HUES64 (cell line): Measurements from ENCODE around the gene SV2B. TPM values are rescaled to one million over a fixed set of nuclear protein-coding genes. Genes with fewer than 3 reads are reported as not detected.

Experiments used
- H3K27ac ChIP-seq: 2 replicates; pipeline ENCODE4 v1.7.0; 2013; ENCODE audit warnings: low read depth, low read length, inconsistent platforms
- H3K27me3 ChIP-seq: 2 replicates; pipeline ENCODE4 v1.6.1; 2013; ENCODE audit warnings: mild to moderate bottlenecking, low read length; ENCODE audit not compliant: insufficient read depth
- H3K36me3 ChIP-seq: 2 replicates; pipeline ENCODE4 v1.6.1; 2013; ENCODE audit warnings: mild to moderate bottlenecking, low read length; ENCODE audit not compliant: insufficient read depth
- H3K4me1 ChIP-seq: 2 replicates; pipeline ENCODE4 v1.6.1; 2013; ENCODE audit warnings: mild to moderate bottlenecking, low read length, moderate library complexity; ENCODE audit not compliant: insufficient read depth
- H3K4me3 ChIP-seq: 2 replicates; pipeline ENCODE4 v1.5.1; 2013; ENCODE audit warnings: mild to moderate bottlenecking, low read length, moderate library complexity
- H3K9ac ChIP-seq: 2 replicates; pipeline ENCODE4 v1.6.1; 2013; ENCODE audit warnings: mild to moderate bottlenecking, low read depth, low read length
- H3K9me3 ChIP-seq: 2 replicates; pipeline ENCODE4 v1.6.1; 2013; ENCODE audit warnings: low read depth, low read length; ENCODE audit not compliant: insufficient read depth
- WGBS: fragments of 150-250, 120-280 bp; methylation state at CpG from one replicate; pipeline ENCODE4 v1.1.7; 2013; ENCODE audit warnings: missing lambda C conversion rate; 5-methylcytosine and 5-hydroxymethylcytosine counted together
- polyA plus RNA-seq, 2 experiments: library from polyadenylated mRNA; stranded (reverse); fragments of 50-300 nt; gene quantifications; one replicate each; pipeline ENCODE4 v1.2.3, GENCODE V29; 2013

The SV2B gene
- 0.10 TPM for polyA plus RNA-seq (2013, experiment 1 of 2)
- 0.38 TPM for polyA plus RNA-seq (2013, experiment 2 of 2)

GRCh38 chr15:91099995-91100813 is at the start of gene SV2B:
Gene SV2B, plus strand, starts transcription at chr15:91100257. Its CDS starts 126,007 bp downstream, at chr15:91226264.
- no peak within 1 kb of the TSS for H3K27ac ChIP-seq
- peak within 1 kb of the TSS; percentile 58 for H3K4me3 ChIP-seq
- peak within 1 kb of the TSS; percentile 14 for H3K9ac ChIP-seq
- no peaks in the 10 kb centered on the region for H3K9me3 ChIP-seq
- no peaks in the 10 kb centered on the region for H3K36me3 ChIP-seq
- peaks cover 83% of the 10 kb centered on the region for H3K27me3 ChIP-seq
- 1% methylated on average over 64 of the region's 64 CpGs for WGBS
- peaks cover 8% of the 10 kb centered on the region; the same call in 1 of the 2 replicates for H3K4me1 ChIP-seq

GRCh38 chr15:91051248-91051647 is 48.8 kb upstream of the SV2B start:
- no peaks in the 10 kb centered on the region for H3K4me1 ChIP-seq
- H3K27ac ChIP-seq, result no peak overlapping the region
- H3K9me3 ChIP-seq, result no peaks in the 10 kb centered on the region
- H3K36me3 ChIP-seq, result no peaks in the 10 kb centered on the region
- no peak overlapping the region for H3K4me3 ChIP-seq
- peaks cover 3% of the 10 kb centered on the region; the same call in 1 of the 2 replicates for H3K27me3 ChIP-seq
- no peak overlapping the region for H3K9ac ChIP-seq
- WGBS, result 67% methylated on average over 7 of the region's 8 CpGs

DNA sequence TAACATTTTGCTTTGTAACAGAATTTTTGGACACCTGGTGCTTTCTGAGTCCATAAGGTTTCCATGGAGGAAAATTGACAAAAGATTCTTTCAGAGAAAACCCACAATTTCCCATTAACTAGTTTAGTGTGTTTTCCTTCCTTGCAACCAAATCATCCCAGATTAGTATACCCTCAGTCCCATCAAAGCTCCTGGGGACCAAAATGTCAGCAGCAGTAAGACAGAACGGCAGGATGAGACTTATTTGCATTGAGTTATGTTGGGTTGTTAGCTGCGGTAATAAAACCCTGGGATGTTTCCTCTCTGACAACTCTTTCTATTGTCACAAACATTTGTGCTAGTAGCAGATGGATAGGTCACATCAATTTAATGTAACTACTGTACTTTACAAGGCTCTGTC is 45.2 kb upstream of the SV2B start:
- Histone ChIP-seq H3K27me3 (peaks cover 6% of the 10 kb centered on the region; the same call in 1 of the 2 replicates), H3K4me3 (no peak overlapping the region), H3K36me3 (no peaks in the 10 kb centered on the region), H3K9ac (no peak overlapping the region), H3K9me3 (no peaks in the 10 kb centered on the region), H3K27ac (no peak overlapping the region), H3K4me1 (no peaks in the 10 kb centered on the region)
- 75% methylated on average over 1 of the region's 2 CpGs for WGBS

DNA sequence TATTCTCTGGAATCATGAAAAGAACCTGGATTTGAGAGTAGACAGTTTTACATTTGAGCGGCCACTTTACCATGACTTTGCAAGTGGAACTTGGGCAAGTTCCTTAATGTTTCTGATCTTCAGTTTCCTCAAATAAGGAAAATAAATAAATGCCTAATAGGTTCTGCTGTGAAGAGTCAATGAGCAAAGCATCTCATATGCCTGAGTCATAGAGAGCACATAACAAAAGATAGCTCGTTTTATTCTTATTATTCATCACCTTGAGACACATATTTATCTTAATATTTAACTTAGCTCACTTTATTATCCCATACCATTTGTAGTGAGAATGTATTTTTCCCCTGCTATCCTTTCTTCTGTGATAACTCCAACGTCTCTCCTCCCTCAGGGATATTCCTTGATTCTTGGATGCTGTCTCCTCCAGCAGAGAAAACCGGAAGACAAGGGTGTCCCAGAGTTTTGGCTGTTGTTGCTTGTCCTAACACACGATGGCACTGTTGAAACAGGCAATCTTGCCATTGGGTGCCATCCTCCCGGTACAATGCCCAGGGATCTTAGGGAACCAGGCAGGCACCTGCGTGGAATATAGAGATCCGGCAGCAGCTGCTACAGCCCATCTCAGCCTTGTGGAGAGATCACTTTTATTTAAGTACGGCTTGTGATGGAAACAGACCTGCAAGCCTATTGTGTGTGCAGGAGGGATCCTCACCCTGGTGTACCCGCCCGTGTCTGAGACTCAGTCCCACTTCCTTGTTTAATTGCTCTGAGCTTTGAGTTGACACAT is 44.3 kb upstream of the SV2B start:
- Histone ChIP-seq H3K4me3 (no peak overlapping the region), H3K27me3 (peaks cover 6% of the 10 kb centered on the region; the same call in 1 of the 2 replicates), H3K9ac (no peak overlapping the region), H3K36me3 (no peaks in the 10 kb centered on the region), H3K4me1 (no peaks in the 10 kb centered on the region), H3K9me3 (no peaks in the 10 kb centered on the region), H3K27ac (no peak overlapping the region)
- 34% methylated on average over 11 of the region's 11 CpGs for WGBS

DNA sequence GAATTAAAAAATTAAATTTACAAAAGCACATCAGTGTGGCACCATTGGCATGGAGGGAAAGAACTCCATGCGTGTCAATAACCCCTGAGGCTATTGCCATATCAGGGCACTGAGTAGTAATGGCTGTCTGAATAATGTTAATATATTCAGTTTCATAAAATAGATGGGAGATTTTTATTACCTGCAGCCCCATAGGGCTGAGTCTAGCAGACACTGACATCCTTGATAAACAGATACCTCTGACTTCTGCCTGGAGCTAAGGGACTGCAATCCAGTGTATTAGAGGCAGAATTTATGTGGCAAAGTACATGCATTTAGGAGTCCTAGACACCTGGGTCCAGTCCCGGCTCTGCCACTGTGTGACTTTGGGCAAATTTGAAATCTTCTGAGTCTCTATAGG is 38.8 kb upstream of the SV2B start:
- Histone ChIP-seq H3K4me3 (no peak overlapping the region), H3K9ac (no peak overlapping the region), H3K27me3 (peaks cover 3% of the 10 kb centered on the region; the same call in 1 of the 2 replicates), H3K9me3 (peaks cover 11% of the 10 kb centered on the region; the same call in 1 of the 2 replicates), H3K36me3 (no peaks in the 10 kb centered on the region), H3K4me1 (no peaks in the 10 kb centered on the region), H3K27ac (no peak overlapping the region)
- WGBS, result 96% methylated on average over 2 of the region's 2 CpGs

- peaks cover 11% of the 10 kb centered on the region; the same call in 1 of the 2 replicates for H3K9me3 ChIP-seq
- no peak overlapping the region for H3K4me3 ChIP-seq
- H3K27ac ChIP-seq, result no peak overlapping the region
- 85% methylated on average over 5 of the region's 5 CpGs for WGBS
- H3K9ac ChIP-seq, result no peak overlapping the region
- no peaks in the 10 kb centered on the region for H3K36me3 ChIP-seq
- H3K4me1 ChIP-seq, result no peaks in the 10 kb centered on the region
- no peaks in the 10 kb centered on the region for H3K27me3 ChIP-seq
These were observed 38.1 kb upstream of the SV2B start for GRCh38 chr15:91061997-91062396.

- H3K27me3 ChIP-seq, result no peaks in the 10 kb centered on the region
- 92% methylated on average over 2 of the region's 2 CpGs for WGBS
- H3K27ac ChIP-seq, result no peak overlapping the region
- H3K36me3 ChIP-seq, result no peaks in the 10 kb centered on the region
- no peak overlapping the region for H3K9ac ChIP-seq
- peaks cover 11% of the 10 kb centered on the region; the same call in 1 of the 2 replicates for H3K9me3 ChIP-seq
- H3K4me3 ChIP-seq, result no peak overlapping the region
- H3K4me1 ChIP-seq, result no peaks in the 10 kb centered on the region
These were observed 34.6 kb upstream of the SV2B start for GRCh38 chr15:91065505-91065904.

- Histone ChIP-seq H3K27ac (no peak overlapping the region), H3K4me3 (no peak overlapping the region), H3K36me3 (no peaks in the 10 kb centered on the region), H3K27me3 (no peaks in the 10 kb centered on the region), H3K9ac (no peak overlapping the region), H3K9me3 (peaks cover 11% of the 10 kb centered on the region; the same call in 1 of the 2 replicates), H3K4me1 (no peaks in the 10 kb centered on the region)
- 87% methylated on average over 2 of the region's 2 CpGs for WGBS
These were observed 33.0 kb upstream of the SV2B start for GRCh38 chr15:91067036-91067435.

DNA sequence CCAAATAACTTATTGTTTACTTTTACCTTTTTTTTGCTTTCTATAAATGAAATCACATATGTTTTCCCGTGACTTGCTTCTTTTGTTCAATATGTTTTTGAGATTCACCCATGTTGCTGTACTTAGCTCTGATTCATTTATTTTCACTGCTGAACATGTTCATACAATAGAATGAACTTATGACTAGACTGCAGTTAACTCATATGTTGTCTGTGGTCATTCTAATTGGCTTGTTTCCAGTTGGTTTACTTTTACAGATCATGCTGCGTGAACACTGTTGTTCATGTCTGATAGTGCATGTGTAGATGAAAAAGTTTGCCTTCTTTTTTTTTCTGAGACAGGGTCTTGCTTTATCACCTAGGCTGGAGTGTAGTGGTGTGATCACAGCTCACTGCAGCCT is 31.6 kb upstream of the SV2B start:
- Histone ChIP-seq H3K9ac (no peak overlapping the region), H3K36me3 (no peaks in the 10 kb centered on the region), H3K4me3 (no peak overlapping the region), H3K9me3 (peaks cover 11% of the 10 kb centered on the region; the same call in 1 of the 2 replicates), H3K27me3 (no peaks in the 10 kb centered on the region), H3K27ac (no peak overlapping the region), H3K4me1 (no peaks in the 10 kb centered on the region)
- 92% methylated on average over 2 of the region's 2 CpGs for WGBS

DNA sequence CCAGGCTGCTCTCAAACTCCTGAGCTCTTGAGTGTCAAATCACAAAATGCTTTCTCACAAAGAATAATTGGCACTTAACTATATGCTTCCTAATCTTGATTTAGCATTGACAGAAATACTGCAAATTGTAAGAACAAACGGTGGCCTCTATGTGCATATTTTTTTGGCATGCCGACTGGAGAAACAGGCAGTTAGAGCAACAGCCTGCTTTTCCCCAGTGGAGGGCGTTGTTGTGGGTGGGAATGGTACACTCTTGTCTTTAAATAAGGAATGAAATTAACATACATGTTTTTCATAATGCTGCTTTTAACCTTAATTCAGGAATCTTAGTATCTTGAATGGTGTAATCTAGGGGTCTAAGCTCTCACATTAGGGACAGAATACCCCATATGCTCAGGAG is 31.1 kb upstream of the SV2B start:
- no peaks in the 10 kb centered on the region for H3K36me3 ChIP-seq
- H3K9ac ChIP-seq, result no peak overlapping the region
- H3K4me1 ChIP-seq, result no peaks in the 10 kb centered on the region
- 89% methylated on average over 2 of the region's 3 CpGs for WGBS
- no peak overlapping the region for H3K27ac ChIP-seq
- no peaks in the 10 kb centered on the region for H3K27me3 ChIP-seq
- no peak overlapping the region for H3K4me3 ChIP-seq
- H3K9me3 ChIP-seq, result peaks cover 8% of the 10 kb centered on the region; the same call in 1 of the 2 replicates

GRCh38 chr15:91070872-91071271 is 29.2 kb upstream of the SV2B start:
- H3K36me3 ChIP-seq, result no peaks in the 10 kb centered on the region
- no peaks in the 10 kb centered on the region for H3K4me1 ChIP-seq
- H3K9me3 ChIP-seq, result no peaks in the 10 kb centered on the region
- H3K4me3 ChIP-seq, result no peak overlapping the region
- no peak overlapping the region for H3K27ac ChIP-seq
- no peaks in the 10 kb centered on the region for H3K27me3 ChIP-seq
- H3K9ac ChIP-seq, result no peak overlapping the region
- WGBS, result 88% methylated on average over 8 of the region's 8 CpGs
